Testis (tissue), 2 donors: Measurements from ENCODE around the gene DHX38.

ENCODE experiments used
- CTCF ChIP-seq, 3 experiments: fragments of 450-650 bp in 2 of 3; fragments of 200-600 bp in 1 of 3; sonication (generic) in 1 of 3; IDR thresholded peaks; one replicate each; pipeline ENCODE4 v1.5.1; 2016 to 2019; ENCODE audit warnings: antibody characterized with exemption in 3 of 3, mild to moderate bottlenecking in 2 of 3, moderate library complexity in 1 of 3
- POLR2A ChIP-seq: fragments of 450-650 bp; IDR thresholded peaks from one replicate; pipeline ENCODE4 v1.6.1; 2017; ENCODE audit warnings: antibody characterized with exemption, mild to moderate bottlenecking, moderate library complexity

- TF ChIP-seq CTCF (IDR thresholded peaks at IDR 0.05) (no peak), POLR2A (no peak)
Observed at GRCh38 chr16:72112452-72112792, 18.8 kb downstream of the DHX38 start.
